CD4-positive, alpha-beta T cell treated with Interleukin-15 for 1 hour (primary cell): ENCODE measurements around the gene PALS2.

Experiments used
- DNase-seq: peaks from one replicate; pipeline ENCODE4 v3.0.0-alpha.2; 2020

Gene PALS2

GRCh38 chr7:24591152-24591551 is 17.9 kb downstream of the PALS2 start:
- no peak for DNase-seq

- no peak for DNase-seq
Observed at GRCh38 chr7:24595671-24596418, 22.6 kb downstream of the PALS2 start.

- no peak for DNase-seq
Observed at GRCh38 chr7:24597014-24597413, 23.8 kb downstream of the PALS2 start.

- no peak for DNase-seq
Observed at GRCh38 chr7:24601600-24601999, 28.3 kb downstream of the PALS2 start.

- DNase-seq: no peak
Observed at GRCh38 chr7:24602860-24603456, 29.7 kb downstream of the PALS2 start.

GRCh38 chr7:24604630-24605029 is 31.4 kb downstream of the PALS2 start:
- DNase-seq: no peak

GRCh38 chr7:24608504-24608903 is 35.3 kb downstream of the PALS2 start:
- no peak for DNase-seq

GRCh38 chr7:24609059-24609458 is 35.8 kb downstream of the PALS2 start:
- no peak for DNase-seq

GRCh38 chr7:24609570-24609969 is 36.3 kb downstream of the PALS2 start:
- DNase-seq: no peak

GRCh38 chr7:24611130-24611529 is 37.9 kb downstream of the PALS2 start:
- no peak for DNase-seq

GRCh38 chr7:24617957-24618616 is 44.8 kb downstream of the PALS2 start:
- no peak for DNase-seq

- no peak for DNase-seq
Observed at GRCh38 chr7:24619978-24620377, 46.7 kb downstream of the PALS2 start.

- DNase-seq: no peak
Observed at GRCh38 chr7:24622646-24623182, 49.5 kb downstream of the PALS2 start.
